A673 (cell line): ENCODE measurements around the gene ZBTB20. TPM values are rescaled to one million over a fixed set of nuclear protein-coding genes. Genes with fewer than 3 reads are reported as not detected.

Experiments
- BruUV-seq: library from RNA; stranded (reverse); fragments of 400-500 nt; replicated peaks from 2 replicates; lab custom pipeline; 2021; lab: Mats Ljungman, UMichigan
- CTCF ChIA-PET: fragments of 300-600 bp; sonication (Branson Sonifier 250); formaldehyde crosslinking; loops from one replicate; lab custom pipeline; 2022; ENCODE audit warnings: antibody characterized with exemption; lab: Charles Lee
- POLR2A ChIA-PET: fragments of 300-600 bp; sonication (Branson Sonifier 250); formaldehyde crosslinking; loops from one replicate; lab custom pipeline; 2022; ENCODE audit warnings: antibody characterized with exemption; ENCODE audit not compliant: low non-redundant PET; lab: Charles Lee
- DNase-seq: peaks from one replicate; pipeline ENCODE4 v3.0.0-alpha.2; 2015; ENCODE audit warnings: low spot score
- H3K27ac ChIP-seq: fragments of 200-600 bp; sonication (generic); 2 replicates; pipeline ENCODE4 v1.5.1; 2016; ENCODE audit warnings: mixed run types, low read depth, mild to moderate bottlenecking, mixed read lengths, antibody characterized with exemption, low read length; ENCODE audit not compliant: poor library complexity, severe bottlenecking
- H3K27me3 ChIP-seq: fragments of 200-600 bp; sonication (generic); replicated peaks from 2 replicates; pipeline ENCODE4 v1.6.1; 2017; ENCODE audit warnings: mixed run types, low read depth, mild to moderate bottlenecking, mixed read lengths, antibody characterized with exemption, low read length; ENCODE audit not compliant: insufficient read depth, poor library complexity
- H3K36me3 ChIP-seq: fragments of 200-600 bp; sonication (generic); 2 replicates; pipeline ENCODE4 v1.6.1; 2016; ENCODE audit warnings: mixed run types, mild to moderate bottlenecking, mixed read lengths, antibody characterized with exemption, low read length; ENCODE audit not compliant: insufficient read depth, poor library complexity, severe bottlenecking
- H3K4me1 ChIP-seq: fragments of 200-600 bp; sonication (generic); 2 replicates; pipeline ENCODE4 v1.6.1; 2017; ENCODE audit warnings: mixed run types, mild to moderate bottlenecking, mixed read lengths, antibody characterized with exemption, low read length; ENCODE audit not compliant: insufficient read depth, poor library complexity, severe bottlenecking
- H3K4me3 ChIP-seq: fragments of 200-600 bp; sonication (generic); 2 replicates; pipeline ENCODE4 v1.5.1; 2016; ENCODE audit warnings: low read depth, mixed run types, mild to moderate bottlenecking, mixed read lengths, low read length; ENCODE audit not compliant: poor library complexity, severe bottlenecking
- H3K9me3 ChIP-seq: fragments of 200-600 bp; sonication (generic); 2 replicates; pipeline ENCODE4 v1.6.1; 2016; ENCODE audit warnings: mixed run types, low read depth, mild to moderate bottlenecking, mixed read lengths, antibody characterized with exemption, low read length; ENCODE audit not compliant: poor library complexity, severe bottlenecking
- EZH2 ChIP-seq: fragments of 200-600 bp; sonication (generic); IDR thresholded peaks from 2 replicates; pipeline ENCODE4 v1.6.1; 2017; ENCODE audit warnings: borderline replicate concordance, low read depth, mild to moderate bottlenecking, mixed read lengths, antibody characterized with exemption, low read length; ENCODE audit not compliant: poor library complexity, severe bottlenecking
- intact Hi-C: fragments of 100-400 bp; cut with micrococcal nuclease; formaldehyde crosslinking; loops from one replicate; pipeline ENCODE4 v1.10.0; 2022; ENCODE audit not compliant: unreplicated experiment
- total RNA-seq: library from RNA; stranded (reverse); gene quantifications from 2 replicates; pipeline ENCODE4 v1.2.3, GENCODE V29; 2021
- TF ChIP-seq, protein P1 (sequence below): fragments of 300-800, 200-600 bp; sonication (generic); conservative IDR thresholded peaks from 2 replicates; pipeline ENCODE4 v1.5.1; 2017; ENCODE audit warnings: low read depth, mild to moderate bottlenecking, antibody characterized with exemption, low read length, moderate library complexity, mixed read lengths

ZBTB20 gene
- total RNA-seq, 1 experiment from 2014 or later = 13.5 TPM

DNA sequence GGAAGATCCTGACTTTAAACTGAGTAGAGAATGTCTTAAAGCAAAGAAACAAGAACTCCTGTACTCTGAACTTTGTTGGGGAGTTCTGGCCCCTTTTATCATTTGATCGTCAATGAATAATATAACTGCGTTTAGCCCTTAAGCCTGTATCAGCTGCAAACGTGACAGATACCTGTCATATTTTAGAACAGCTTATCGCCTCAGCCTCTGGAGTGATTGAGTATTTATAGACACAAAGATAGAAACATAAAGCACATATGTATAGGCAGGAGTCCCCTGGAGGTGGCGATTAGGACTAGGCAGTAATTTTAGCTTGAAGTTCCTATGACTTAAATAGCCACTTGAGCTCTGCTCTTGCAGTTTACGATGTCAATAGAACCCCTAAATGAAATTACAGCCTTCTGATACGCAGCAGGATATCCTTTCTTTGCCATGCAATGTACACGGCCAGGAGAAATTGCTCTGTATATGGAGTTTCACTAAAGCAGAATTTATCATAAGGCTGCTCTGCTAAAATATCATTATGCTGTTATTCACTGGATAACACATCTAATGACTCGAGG is 531.5 kb downstream of the ZBTB20 start:
- Histone ChIP-seq H3K36me3 (no peaks in the 10 kb centered on the region), H3K4me1 (no peaks in the 10 kb centered on the region), H3K27me3 (no peaks in the 10 kb centered on the region), H3K27ac (no peak overlapping the region), H3K9me3 (no peaks in the 10 kb centered on the region), H3K4me3 (no peak overlapping the region)
- DNase-seq = no peak
- TF ChIP-seq, protein P1, sequence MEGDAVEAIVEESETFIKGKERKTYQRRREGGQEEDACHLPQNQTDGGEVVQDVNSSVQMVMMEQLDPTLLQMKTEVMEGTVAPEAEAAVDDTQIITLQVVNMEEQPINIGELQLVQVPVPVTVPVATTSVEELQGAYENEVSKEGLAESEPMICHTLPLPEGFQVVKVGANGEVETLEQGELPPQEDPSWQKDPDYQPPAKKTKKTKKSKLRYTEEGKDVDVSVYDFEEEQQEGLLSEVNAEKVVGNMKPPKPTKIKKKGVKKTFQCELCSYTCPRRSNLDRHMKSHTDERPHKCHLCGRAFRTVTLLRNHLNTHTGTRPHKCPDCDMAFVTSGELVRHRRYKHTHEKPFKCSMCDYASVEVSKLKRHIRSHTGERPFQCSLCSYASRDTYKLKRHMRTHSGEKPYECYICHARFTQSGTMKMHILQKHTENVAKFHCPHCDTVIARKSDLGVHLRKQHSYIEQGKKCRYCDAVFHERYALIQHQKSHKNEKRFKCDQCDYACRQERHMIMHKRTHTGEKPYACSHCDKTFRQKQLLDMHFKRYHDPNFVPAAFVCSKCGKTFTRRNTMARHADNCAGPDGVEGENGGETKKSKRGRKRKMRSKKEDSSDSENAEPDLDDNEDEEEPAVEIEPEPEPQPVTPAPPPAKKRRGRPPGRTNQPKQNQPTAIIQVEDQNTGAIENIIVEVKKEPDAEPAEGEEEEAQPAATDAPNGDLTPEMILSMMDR = no peak
- no peak for TF ChIP-seq EZH2
- intact Hi-C loops = no loop called here
- no TSS peak for BruUV-seq
- POLR2A ChIA-PET = no interaction called here
- CTCF ChIA-PET = no interaction called here

DNA sequence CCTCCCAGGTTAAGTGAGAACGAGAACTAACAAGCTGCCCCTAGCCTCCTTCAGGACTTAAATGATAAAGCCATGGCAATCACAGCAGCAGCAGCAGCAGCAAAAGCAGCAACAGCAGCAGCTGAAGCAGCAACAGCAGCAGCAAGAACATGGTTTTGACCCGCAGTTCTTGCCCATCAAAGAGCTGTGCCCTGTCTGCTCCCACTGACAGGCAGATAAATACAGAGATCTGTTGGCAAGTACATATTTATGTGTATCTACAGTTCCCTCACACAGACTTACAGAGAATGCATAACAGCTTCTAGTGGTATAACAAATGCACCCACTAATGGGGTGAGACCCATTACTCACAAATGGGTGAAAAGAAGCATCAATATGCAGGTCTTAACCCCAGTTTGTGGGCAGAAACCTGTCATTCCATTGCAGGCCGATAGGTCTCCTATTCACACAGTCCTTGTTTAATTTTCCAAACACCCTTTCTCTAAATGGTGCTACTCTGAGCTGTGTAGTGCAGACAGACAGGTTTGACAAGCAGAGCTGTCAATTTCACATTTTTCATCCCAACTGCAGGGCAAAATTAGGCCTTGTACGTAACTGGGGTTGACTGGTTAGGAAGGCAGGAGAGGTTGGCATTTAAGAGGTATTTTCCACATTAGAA is 537.0 kb downstream of the ZBTB20 start:
- Histone ChIP-seq H3K4me1 (no peaks in the 10 kb centered on the region), H3K36me3 (no peaks in the 10 kb centered on the region), H3K27ac (no peak overlapping the region), H3K4me3 (no peak overlapping the region), H3K9me3 (no peaks in the 10 kb centered on the region), H3K27me3 (no peaks in the 10 kb centered on the region)
- ChIA-PET POLR2A (no interaction called here), CTCF (no interaction called here)
- DNase-seq = no peak
- intact Hi-C loops = no loop called here
- no peak for TF ChIP-seq EZH2
- TF ChIP-seq, protein P1 = no peak
- BruUV-seq = no TSS peak

DNA sequence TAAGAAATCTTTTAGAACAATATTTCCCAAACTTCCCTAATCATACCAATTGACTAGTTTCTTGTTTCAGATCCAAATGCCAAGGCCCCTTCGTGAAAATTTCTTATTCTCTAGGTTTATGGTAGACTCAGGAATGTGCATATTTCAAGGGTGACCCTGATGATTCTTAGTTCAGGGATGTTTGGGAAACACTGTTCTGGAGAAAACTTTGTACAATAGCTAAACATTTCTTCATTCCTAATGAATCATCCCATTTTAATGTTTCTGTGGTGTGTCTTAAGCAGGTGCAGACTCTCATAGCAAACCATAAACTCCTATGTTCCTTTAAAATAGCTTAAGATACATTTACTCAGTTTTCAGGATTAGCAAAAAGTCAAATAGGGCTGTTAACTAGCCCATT is 538.8 kb downstream of the ZBTB20 start:
- H3K27me3 ChIP-seq = no peaks in the 10 kb centered on the region
- POLR2A ChIA-PET = no interaction called here
- TF ChIP-seq, protein P1 = no peak
- TF ChIP-seq EZH2 = no peak

More for the DNA sequence above, 538.8 kb downstream of the ZBTB20 start:
- DNase-seq = no peak
- Histone ChIP-seq H3K36me3 (no peaks in the 10 kb centered on the region), H3K4me3 (no peak overlapping the region), H3K4me1 (no peaks in the 10 kb centered on the region), H3K9me3 (no peaks in the 10 kb centered on the region), H3K27ac (no peak overlapping the region)
- CTCF ChIA-PET = no interaction called here
- BruUV-seq = no TSS peak
- intact Hi-C loops = no loop called here
